Activated CD4-positive, alpha-beta T cell treated with anti-CD3 and anti-CD28 coated beads, Interleukin-2, amount 50 U/mL, for 1 hour (primary cell): Measurements from ENCODE around the gene TMEM38B.
A peak's percentile ranks its signal among the peaks of the same experiment; 100 is the strongest.

Experiments used
- DNase-seq: peaks from one replicate; pipeline ENCODE4 v3.0.0-alpha.2; 2020

Gene TMEM38B, protein sequence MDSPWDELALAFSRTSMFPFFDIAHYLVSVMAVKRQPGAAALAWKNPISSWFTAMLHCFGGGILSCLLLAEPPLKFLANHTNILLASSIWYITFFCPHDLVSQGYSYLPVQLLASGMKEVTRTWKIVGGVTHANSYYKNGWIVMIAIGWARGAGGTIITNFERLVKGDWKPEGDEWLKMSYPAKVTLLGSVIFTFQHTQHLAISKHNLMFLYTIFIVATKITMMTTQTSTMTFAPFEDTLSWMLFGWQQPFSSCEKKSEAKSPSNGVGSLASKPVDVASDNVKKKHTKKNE

DNA sequence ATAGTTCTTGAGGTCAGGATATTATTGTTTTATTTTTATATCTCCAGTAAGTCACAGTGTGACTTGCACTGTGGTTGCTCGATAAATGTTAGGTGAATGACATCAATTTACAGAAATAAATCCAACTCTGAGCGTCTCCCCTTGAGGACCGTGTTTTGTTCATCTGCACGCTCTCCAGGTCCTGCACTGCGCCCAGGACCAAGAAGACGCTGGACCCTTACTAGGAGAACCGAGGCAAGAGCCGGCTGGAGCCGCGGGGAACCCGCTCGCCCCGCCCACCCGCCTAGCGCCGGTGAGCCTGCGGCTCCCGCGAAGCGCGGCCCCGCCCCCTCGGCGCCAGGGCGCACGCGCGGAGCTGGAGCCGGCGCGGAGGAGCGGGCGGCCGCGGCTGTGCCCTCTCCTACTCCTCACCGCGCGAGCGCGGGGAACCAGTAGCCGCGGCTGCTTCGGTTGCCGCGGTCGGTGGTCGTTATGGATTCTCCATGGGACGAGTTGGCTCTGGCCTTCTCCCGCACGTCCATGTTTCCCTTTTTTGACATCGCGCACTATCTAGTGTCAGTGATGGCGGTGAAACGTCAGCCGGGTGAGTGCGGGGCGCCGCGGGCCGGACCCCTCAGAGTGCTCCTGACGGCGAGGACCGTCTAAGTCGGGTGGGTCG is at the start of gene TMEM38B:
Gene TMEM38B (plus strand): TSS at position 352 of the 658 bp plus-strand sequence. CDS start 120 bp downstream, at position 472.
- peak; percentile 74 for DNase-seq

GRCh38 chr9:105646879-105647594 is 47.3 kb upstream of the TMEM38B start:
- DNase-seq: no peak

GRCh38 chr9:105647595-105648349 is 46.6 kb upstream of the TMEM38B start:
- no peak for DNase-seq

DNA sequence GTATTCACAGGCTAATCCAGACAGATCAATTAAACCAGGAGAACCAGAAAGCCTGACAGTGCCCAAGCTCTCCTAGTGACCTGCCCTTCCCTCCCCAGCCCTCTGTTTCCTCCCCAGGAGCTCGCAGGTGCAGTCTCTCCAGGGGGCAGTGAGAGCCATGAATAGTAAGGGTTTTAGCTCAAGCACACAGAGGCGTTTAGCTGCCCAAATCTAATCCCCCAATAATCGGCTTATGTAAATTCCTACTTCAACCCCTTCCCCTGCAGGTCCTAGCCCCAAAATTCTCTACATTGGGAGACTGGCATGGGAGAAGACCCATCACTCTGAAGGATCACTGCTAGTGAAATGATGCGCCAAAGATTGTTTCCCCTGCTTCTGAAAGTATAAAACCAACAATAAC is 42.5 kb upstream of the TMEM38B start:
- no peak for DNase-seq

DNA sequence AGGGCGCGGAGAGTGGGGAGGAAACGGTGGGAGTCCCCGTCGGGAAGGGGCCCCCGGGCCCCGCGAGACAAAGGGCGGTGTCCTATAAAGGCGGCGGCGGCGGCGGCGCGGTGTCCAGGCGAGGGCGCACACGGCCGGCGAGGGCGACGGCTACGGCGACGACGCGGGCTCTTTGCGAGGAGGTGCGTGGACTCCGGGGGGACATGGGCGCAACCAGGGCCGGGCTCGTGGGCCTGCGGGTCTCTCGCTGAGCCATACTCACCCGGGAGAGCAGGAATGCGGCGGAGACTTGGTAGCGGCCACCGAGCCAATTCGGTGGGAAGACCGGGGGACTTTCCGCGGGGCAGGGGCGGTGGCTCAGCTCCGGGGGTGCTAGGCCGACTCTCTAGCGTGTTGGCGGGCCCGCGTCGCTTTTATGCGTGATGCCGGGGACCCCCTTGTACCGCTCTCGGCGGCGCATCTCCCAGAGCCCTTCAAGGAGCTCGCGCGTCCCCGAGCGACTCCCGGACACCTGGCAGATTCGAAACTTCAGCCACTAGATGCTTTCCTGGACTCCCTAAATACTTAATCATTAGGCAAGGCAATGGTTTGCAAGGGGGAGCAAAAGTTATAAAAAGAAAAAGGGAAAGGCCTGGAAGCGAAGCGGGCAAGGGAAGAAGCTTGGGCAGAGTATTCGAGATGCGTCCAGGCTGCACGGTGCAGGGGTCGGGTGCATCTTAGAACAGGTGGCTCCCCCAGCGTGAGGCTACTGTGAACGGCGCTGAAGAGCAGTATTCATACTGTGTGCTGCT is 38.0 kb upstream of the TMEM38B start:
- DNase-seq: no peak

GRCh38 chr9:105658351-105658750 is 36.0 kb upstream of the TMEM38B start:
- DNase-seq: no peak

DNA sequence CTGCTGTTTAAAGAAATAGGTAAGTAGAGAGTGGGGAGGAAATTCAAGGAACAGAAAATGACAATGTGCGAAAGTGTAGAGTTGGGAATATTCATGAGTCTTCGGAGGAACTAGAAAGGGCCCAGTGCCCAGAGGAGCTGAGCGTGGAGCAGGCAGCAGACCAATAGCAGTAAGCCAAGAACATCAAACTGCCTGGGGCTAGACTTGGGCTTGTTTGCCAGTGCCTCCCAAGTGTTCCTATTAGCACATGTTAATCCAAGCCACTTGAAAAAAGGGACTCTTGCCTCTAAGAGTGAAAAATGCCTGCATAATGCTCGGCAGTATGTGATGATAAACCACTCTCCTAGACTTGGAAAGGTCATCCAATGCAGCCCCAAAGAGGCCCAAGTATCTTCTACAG is 33.3 kb upstream of the TMEM38B start:
- no peak for DNase-seq

DNA sequence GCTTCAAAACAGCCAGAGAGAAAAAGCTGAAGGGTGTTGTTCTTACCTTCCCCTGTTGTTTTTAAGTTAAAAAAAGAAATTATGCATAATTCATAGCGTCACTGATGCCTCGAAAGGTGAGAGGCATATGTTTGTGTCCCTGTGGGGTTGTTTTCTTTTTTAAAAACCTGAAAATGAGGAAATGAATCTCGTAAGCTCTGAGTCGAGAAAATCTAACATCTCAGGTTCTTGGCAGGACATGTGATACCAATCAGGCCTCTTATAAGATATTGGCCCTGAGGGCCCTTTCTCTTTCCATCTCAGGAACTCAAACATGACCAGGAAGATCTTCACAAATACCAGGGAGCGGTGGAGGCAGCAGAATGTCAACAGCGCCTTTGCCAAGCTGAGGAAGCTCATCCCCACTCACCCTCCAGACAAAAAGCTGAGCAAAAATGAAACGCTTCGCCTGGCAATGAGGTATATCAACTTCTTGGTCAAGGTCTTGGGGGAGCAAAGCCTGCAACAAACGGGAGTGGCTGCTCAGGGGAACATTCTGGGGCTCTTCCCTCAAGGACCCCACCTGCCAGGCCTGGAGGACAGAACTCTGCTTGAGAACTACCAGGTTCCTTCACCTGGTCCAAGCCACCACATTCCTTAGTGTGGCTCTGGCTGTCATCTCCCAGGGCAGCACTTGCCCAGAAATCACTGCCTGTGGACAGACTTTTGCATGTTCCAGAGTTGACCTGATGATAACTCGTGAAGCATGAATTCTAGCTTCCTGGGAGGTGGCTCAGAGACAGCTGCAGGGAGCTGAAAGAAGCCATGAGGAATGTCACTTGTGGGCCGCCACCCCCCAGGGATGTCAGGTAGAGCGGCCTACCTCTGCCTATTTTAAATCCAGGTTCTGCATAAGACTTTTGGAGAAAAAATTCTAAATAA is 31.9 kb upstream of the TMEM38B start, which contains the start of gene TAL2:
Gene TAL2 (plus strand): TSS at position 274 of the 921 bp plus-strand sequence. CDS start 40 bp downstream, at position 314.
- DNase-seq: no peak

DNA sequence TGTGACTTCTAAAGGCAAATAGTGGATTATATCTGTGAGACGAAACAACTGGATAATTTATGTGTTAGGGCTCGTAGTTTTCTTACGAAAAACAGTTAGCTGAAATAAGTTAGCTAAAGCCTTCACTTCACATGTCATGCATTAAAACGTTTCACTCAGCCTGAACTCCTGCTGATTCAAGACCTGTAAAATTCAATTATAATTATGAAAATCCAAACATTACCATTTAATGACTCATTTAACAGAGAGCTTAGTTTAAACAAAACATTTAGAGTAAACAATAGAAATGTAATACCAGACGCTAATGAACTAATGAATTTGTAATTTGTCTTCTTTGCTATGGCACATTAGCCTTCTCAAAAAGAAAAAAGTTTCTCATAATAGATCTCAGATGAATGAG is 30.4 kb upstream of the TMEM38B start:
- DNase-seq: no peak

DNA sequence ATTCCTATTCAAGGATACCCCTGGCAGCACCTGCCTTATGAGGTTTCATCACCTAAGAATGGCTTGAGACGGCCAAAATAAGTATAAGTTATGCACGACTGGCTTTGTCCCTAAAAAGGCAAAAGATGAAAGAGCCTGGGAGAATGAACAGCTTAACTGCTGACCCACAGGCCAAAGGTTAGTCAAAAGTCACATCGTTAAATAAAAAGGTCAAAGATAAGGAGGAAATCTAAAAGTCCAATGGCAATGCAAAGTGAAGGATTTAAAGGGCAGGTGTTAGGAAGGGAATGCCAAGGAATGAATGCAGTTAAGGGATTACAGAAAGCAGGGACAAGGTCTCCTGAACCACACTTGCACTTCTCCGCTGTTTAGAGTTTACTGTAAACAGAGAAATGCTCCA is 26.5 kb upstream of the TMEM38B start:
- no peak for DNase-seq

- DNase-seq: no peak
These were observed 24.0 kb upstream of the TMEM38B start for GRCh38 chr9:105670315-105670714.

- no peak for DNase-seq
These were observed 23.6 kb upstream of the TMEM38B start for GRCh38 chr9:105670775-105671174.

- DNase-seq: no peak
These were observed 21.6 kb upstream of the TMEM38B start for GRCh38 chr9:105672711-105673234.

DNA sequence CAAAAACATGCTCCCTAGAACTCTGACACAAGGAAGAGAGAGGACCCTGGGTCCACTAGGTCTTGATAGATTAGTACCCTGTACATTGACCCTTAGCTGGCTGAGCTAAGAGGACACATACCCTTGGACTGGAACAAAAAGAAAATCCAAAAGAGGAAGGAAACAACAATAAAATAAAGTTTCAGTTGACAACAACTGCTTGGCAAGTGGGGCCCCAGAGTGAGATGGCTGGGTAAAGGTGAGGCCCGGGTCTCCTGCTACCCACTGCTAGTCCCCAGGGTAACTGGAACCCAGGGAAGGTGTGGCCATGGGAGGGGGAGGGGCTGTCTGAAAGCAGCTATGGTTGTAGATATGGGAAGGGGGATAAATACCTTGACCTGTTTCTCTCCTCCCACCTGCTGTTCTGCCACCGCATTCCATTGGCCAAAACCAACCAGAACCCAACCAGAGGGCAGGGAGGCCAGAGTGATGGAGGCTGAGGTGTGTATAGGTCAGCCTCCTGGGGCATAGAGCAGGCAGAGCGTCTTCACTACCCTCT is 20.4 kb upstream of the TMEM38B start:
- no peak for DNase-seq

- DNase-seq: no peak
These were observed 17.9 kb upstream of the TMEM38B start for GRCh38 chr9:105676351-105676923.

GRCh38 chr9:105678163-105678562 is 16.2 kb upstream of the TMEM38B start:
- no peak for DNase-seq

DNA sequence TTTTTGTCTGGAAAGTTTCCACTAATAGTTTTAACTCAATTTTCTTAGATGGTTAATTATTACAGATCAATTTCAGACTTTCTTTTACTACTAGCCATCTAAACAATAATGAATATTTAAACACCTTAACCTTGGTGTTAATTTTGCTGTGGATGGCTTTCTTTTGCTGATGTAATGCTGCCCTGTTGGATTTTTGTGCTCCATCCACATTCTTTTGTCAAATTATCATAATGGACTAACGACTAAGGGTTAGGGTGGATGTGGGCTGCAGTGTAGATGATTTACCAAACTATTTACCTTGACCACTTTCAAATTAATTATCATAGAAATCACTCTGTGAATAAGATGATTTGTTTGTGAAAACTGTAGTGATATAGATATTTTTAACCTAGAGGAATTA is 15.6 kb upstream of the TMEM38B start:
- no peak for DNase-seq

- no peak for DNase-seq
These were observed 14.9 kb upstream of the TMEM38B start for GRCh38 chr9:105679257-105680022.

DNA sequence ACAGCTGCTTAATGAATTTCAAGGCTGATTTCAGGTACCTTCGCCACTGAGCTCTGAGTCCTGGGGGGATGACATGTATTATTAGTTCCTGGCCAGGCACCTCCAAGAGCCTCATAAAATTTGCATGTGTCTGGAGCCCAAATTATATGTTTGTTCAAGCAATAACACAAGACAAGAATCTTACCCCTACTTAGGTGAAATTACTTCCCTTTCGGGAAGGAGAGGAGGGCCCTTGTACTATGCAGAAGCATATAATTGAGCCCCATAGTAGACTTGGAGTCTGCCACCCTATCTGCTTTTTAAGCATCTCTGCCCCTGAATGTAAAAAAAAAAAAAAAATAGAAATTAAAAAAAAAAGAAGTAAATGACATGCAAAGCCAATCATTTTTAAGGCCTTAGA is 13.0 kb upstream of the TMEM38B start:
- DNase-seq: no peak
